Right lobe of liver (tissue), 4 donors: Measurements from ENCODE around the gene SHROOM2.

Experiments
- CTCF ChIP-seq, 4 donors: fragments of 200-600 bp in 3 of 4; fragments of 450-650 bp in 1 of 4; IDR thresholded peaks; one replicate each; pipeline versions ENCODE4 v1.5.1 to v1.8.0; 2016 to 2022; ENCODE audit warnings: antibody characterized with exemption in 4 of 4, mild to moderate bottlenecking in 2 of 4
- POLR2A ChIP-seq: fragments of 450-650 bp; IDR thresholded peaks from one replicate; pipeline ENCODE4 v1.6.1; 2017; ENCODE audit warnings: antibody characterized with exemption, mild to moderate bottlenecking
- donor health status: DM: no; HTN: no; CAD: no.
- donor health status: DM: no; HTN: no; CAD: no.
- donor health status: DM: no; HTN: yes; CAD: no.

DNA sequence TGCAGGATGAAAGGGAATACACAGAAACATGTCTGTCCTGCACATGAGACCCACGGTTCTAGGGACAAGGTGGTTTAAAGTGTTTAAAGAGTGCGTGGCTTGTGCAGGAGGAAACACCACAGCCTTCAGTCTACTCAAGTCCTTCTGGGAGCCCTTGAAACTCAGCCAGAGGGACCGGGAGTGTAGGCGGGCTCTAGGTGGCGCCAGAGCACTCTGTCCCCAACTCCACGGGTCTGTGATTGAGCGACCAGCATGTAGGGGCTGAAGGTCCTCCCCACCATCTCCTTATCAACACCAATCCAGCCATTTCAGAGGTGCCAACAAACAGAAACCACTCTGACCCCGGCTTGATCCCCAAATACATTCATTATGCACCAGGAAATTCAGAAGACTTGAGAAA lies 98.9 kb downstream of the SHROOM2 start:
- peak; percentile 33 to 60 (median 56) for TF ChIP-seq CTCF (IDR thresholded peaks at IDR 0.05)
- no peak for TF ChIP-seq POLR2A
